ENCODE measurements around the gene GRIK1. TPM values are rescaled to one million over a fixed set of nuclear protein-coding genes. Genes with fewer than 3 reads are reported as not detected.

Gene GRIK1
- total RNA-seq (2014; rRNA removed; shearing (Covaris generic); ENCODE audit: low replicate concordance): 0.14 TPM in 1 of 2 replicates, not detected in the other

DNA sequence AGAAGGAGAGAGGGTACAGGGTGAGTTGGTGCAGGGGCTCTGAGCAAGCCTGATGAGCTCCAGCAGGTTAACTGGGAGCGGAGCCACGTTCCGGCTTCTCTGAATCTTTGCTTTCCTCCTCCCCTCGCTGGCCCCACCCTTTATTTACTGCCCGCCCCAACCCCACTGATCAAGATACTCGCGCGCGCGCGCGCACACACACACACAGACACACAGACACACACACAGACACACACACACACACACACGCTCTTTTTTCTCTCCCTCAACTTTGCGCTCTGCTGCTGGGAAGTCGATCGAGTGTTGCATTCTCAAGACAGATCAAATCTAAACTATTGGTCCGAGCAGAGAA lies at the start of gene GRIK1:
TSS of gene GRIK1 (minus strand) at position 73 of the 352 bp plus-strand sequence.
- Histone ChIP-seq H3K27me3 (ENCODE audit: low read length) (no peaks in the 10 kb centered on the region), H3K9me2 (replicated peaks; ENCODE audit: insufficient read depth, low read length) (no peaks in the 10 kb centered on the region), H3K79me2 (ENCODE audit: low read length) (no peaks in the 10 kb centered on the region), H4K20me1 (ENCODE audit: insufficient read depth, low read depth, low read length) (no peaks in the 10 kb centered on the region), H3K4me1 (ENCODE audit: low read length) (no peaks in the 10 kb centered on the region), H3K36me3 (ENCODE audit: insufficient read depth, low read length) (no peaks in the 10 kb centered on the region), H3K9me3 (ENCODE audit: low read length) (no peaks in the 10 kb centered on the region), H3K27ac (ENCODE audit: low read length) (no peak within 1 kb of the TSS), H3K4me3 (ENCODE audit: low read length) (no peak within 1 kb of the TSS), H2AFZ (ENCODE audit: low read length) (no peak within 1 kb of the TSS), H3K9ac (ENCODE audit: low read length) (no peak within 1 kb of the TSS), H3K4me2 (ENCODE audit: low read depth, low read length, poor library complexity, severe bottlenecking) (no peak within 1 kb of the TSS)
- no peak for DNase-seq

DNA sequence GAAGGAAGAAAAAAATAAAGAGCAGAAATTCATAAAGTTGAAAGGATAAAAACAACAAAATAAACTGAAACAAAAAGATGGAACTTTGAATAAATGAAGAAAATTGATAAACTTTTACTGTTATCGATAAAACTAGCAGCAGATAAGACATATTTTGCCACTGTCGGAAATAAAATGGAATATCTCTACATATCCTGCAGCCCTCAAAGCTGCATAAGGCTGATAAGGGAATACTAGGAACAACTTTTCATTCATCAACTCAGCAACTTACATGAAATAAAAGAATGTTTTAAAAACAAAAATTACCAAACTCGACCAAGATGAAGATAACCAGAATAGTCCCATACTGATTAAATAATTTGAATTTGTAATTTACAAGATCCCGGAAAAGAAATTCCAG lies 48.0 kb upstream of the GRIK1 start:
- Histone ChIP-seq H3K9ac (ENCODE audit: low read length) (no peak overlapping the region), H3K9me2 (replicated peaks; ENCODE audit: insufficient read depth, low read length) (no peaks in the 10 kb centered on the region), H3K27ac (ENCODE audit: low read length) (no peak overlapping the region), H3K4me2 (ENCODE audit: low read depth, low read length, poor library complexity, severe bottlenecking) (no peak overlapping the region), H3K36me3 (ENCODE audit: insufficient read depth, low read length) (no peaks in the 10 kb centered on the region), H3K9me3 (ENCODE audit: low read length) (no peaks in the 10 kb centered on the region), H3K4me3 (ENCODE audit: low read length) (no peak overlapping the region), H3K27me3 (ENCODE audit: low read length) (no peaks in the 10 kb centered on the region), H2AFZ (ENCODE audit: low read length) (no peak overlapping the region), H3K79me2 (ENCODE audit: low read length) (no peaks in the 10 kb centered on the region), H3K4me1 (ENCODE audit: low read length) (no peaks in the 10 kb centered on the region), H4K20me1 (ENCODE audit: insufficient read depth, low read depth, low read length) (no peaks in the 10 kb centered on the region)
- DNase-seq: no peak

DNA sequence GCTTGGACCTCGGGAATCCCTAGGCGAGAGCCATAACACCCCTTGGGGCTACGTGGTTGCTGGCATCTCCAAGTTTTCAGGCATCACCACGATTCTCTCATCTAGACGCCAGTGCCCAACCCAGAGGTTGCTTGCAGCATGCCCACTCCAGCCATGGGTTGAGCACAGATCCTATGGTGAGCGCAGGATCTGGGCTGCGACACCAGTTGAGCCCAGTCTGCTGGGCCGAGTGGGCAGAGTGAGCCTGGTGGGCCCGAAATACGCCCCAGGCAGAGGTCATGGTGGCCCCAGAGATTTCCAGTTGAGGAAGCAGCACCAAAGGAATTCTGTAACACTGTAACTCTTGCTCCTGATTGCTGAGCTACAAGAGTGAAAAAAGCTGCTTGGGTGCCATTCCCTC lies 46.1 kb upstream of the GRIK1 start:
- H3K4me3 ChIP-seq (ENCODE audit: low read length): no peak overlapping the region
- H3K4me1 ChIP-seq (ENCODE audit: low read length): no peaks in the 10 kb centered on the region
- no peak overlapping the region for H3K9ac ChIP-seq (ENCODE audit: low read length)
- H2AFZ ChIP-seq (ENCODE audit: low read length): no peak overlapping the region
- H3K4me2 ChIP-seq (ENCODE audit: low read depth, low read length, poor library complexity, severe bottlenecking): no peak overlapping the region
- no peak overlapping the region for H3K27ac ChIP-seq (ENCODE audit: low read length)
- H3K9me3 ChIP-seq (ENCODE audit: low read length): no peaks in the 10 kb centered on the region
- H3K79me2 ChIP-seq (ENCODE audit: low read length): no peaks in the 10 kb centered on the region
- DNase-seq: no peak
- H3K27me3 ChIP-seq (ENCODE audit: low read length): no peaks in the 10 kb centered on the region
- no peaks in the 10 kb centered on the region for H3K9me2 ChIP-seq (replicated peaks; ENCODE audit: insufficient read depth, low read length)
- no peaks in the 10 kb centered on the region for H3K36me3 ChIP-seq (ENCODE audit: insufficient read depth, low read length)
- H4K20me1 ChIP-seq (ENCODE audit: insufficient read depth, low read depth, low read length): no peaks in the 10 kb centered on the region

- H3K36me3 ChIP-seq (ENCODE audit: insufficient read depth, low read length): no peaks in the 10 kb centered on the region
- no peaks in the 10 kb centered on the region for H3K79me2 ChIP-seq (ENCODE audit: low read length)
- H3K4me2 ChIP-seq (ENCODE audit: low read depth, low read length, poor library complexity, severe bottlenecking): no peak overlapping the region
- H3K27ac ChIP-seq (ENCODE audit: low read length): no peak overlapping the region
- H3K9me2 ChIP-seq (replicated peaks; ENCODE audit: insufficient read depth, low read length): no peaks in the 10 kb centered on the region
- no peaks in the 10 kb centered on the region for H3K4me1 ChIP-seq (ENCODE audit: low read length)
- no peaks in the 10 kb centered on the region for H3K27me3 ChIP-seq (ENCODE audit: low read length)
- no peak overlapping the region for H3K9ac ChIP-seq (ENCODE audit: low read length)
- no peak overlapping the region for H2AFZ ChIP-seq (ENCODE audit: low read length)
- H3K4me3 ChIP-seq (ENCODE audit: low read length): no peak overlapping the region
- DNase-seq: no peak
- H4K20me1 ChIP-seq (ENCODE audit: insufficient read depth, low read depth, low read length): no peaks in the 10 kb centered on the region
- H3K9me3 ChIP-seq (ENCODE audit: low read length): no peaks in the 10 kb centered on the region
Observed at GRCh38 chr21:29979043-29979442, 39.2 kb upstream of the GRIK1 start.

- no peak overlapping the region for H3K9ac ChIP-seq (ENCODE audit: low read length)
- H3K4me3 ChIP-seq (ENCODE audit: low read length): no peak overlapping the region
- H4K20me1 ChIP-seq (ENCODE audit: insufficient read depth, low read depth, low read length): no peaks in the 10 kb centered on the region
- no peak overlapping the region for H2AFZ ChIP-seq (ENCODE audit: low read length)
- DNase-seq: no peak
- H3K9me2 ChIP-seq (replicated peaks; ENCODE audit: insufficient read depth, low read length): no peaks in the 10 kb centered on the region
- no peaks in the 10 kb centered on the region for H3K4me1 ChIP-seq (ENCODE audit: low read length)
- H3K36me3 ChIP-seq (ENCODE audit: insufficient read depth, low read length): no peaks in the 10 kb centered on the region
- no peak overlapping the region for H3K4me2 ChIP-seq (ENCODE audit: low read depth, low read length, poor library complexity, severe bottlenecking)
- H3K27ac ChIP-seq (ENCODE audit: low read length): no peak overlapping the region
- H3K27me3 ChIP-seq (ENCODE audit: low read length): no peaks in the 10 kb centered on the region
- no peaks in the 10 kb centered on the region for H3K79me2 ChIP-seq (ENCODE audit: low read length)
- H3K9me3 ChIP-seq (ENCODE audit: low read length): no peaks in the 10 kb centered on the region
Observed at GRCh38 chr21:29975776-29976175, 36.0 kb upstream of the GRIK1 start.

- H3K27me3 ChIP-seq (ENCODE audit: low read length): no peaks in the 10 kb centered on the region
- no peak overlapping the region for H3K4me3 ChIP-seq (ENCODE audit: low read length)
- H3K36me3 ChIP-seq (ENCODE audit: insufficient read depth, low read length): no peaks in the 10 kb centered on the region
- H3K9ac ChIP-seq (ENCODE audit: low read length): no peak overlapping the region
- H3K79me2 ChIP-seq (ENCODE audit: low read length): no peaks in the 10 kb centered on the region
- no peaks in the 10 kb centered on the region for H4K20me1 ChIP-seq (ENCODE audit: insufficient read depth, low read depth, low read length)
- no peak for DNase-seq
- no peaks in the 10 kb centered on the region for H3K4me1 ChIP-seq (ENCODE audit: low read length)
- H3K9me2 ChIP-seq (replicated peaks; ENCODE audit: insufficient read depth, low read length): no peaks in the 10 kb centered on the region
- no peaks in the 10 kb centered on the region for H3K9me3 ChIP-seq (ENCODE audit: low read length)
- H2AFZ ChIP-seq (ENCODE audit: low read length): no peak overlapping the region
- no peak overlapping the region for H3K27ac ChIP-seq (ENCODE audit: low read length)
- H3K4me2 ChIP-seq (ENCODE audit: low read depth, low read length, poor library complexity, severe bottlenecking): no peak overlapping the region
Observed at GRCh38 chr21:29973258-29973657, 33.5 kb upstream of the GRIK1 start.

- no peaks in the 10 kb centered on the region for H3K9me2 ChIP-seq (replicated peaks; ENCODE audit: insufficient read depth, low read length)
- no peak overlapping the region for H3K4me3 ChIP-seq (ENCODE audit: low read length)
- no peaks in the 10 kb centered on the region for H3K36me3 ChIP-seq (ENCODE audit: insufficient read depth, low read length)
- H3K27ac ChIP-seq (ENCODE audit: low read length): no peak overlapping the region
- H3K27me3 ChIP-seq (ENCODE audit: low read length): no peaks in the 10 kb centered on the region
- no peak overlapping the region for H3K4me2 ChIP-seq (ENCODE audit: low read depth, low read length, poor library complexity, severe bottlenecking)
- no peaks in the 10 kb centered on the region for H3K4me1 ChIP-seq (ENCODE audit: low read length)
- no peaks in the 10 kb centered on the region for H3K79me2 ChIP-seq (ENCODE audit: low read length)
- H3K9me3 ChIP-seq (ENCODE audit: low read length): no peaks in the 10 kb centered on the region
- H4K20me1 ChIP-seq (ENCODE audit: insufficient read depth, low read depth, low read length): no peaks in the 10 kb centered on the region
- DNase-seq: no peak
- H3K9ac ChIP-seq (ENCODE audit: low read length): no peak overlapping the region
- no peak overlapping the region for H2AFZ ChIP-seq (ENCODE audit: low read length)
Observed at GRCh38 chr21:29961291-29962027, 21.7 kb upstream of the GRIK1 start.

- Histone ChIP-seq H3K9me2 (replicated peaks; ENCODE audit: insufficient read depth, low read length) (no peaks in the 10 kb centered on the region), H3K27ac (ENCODE audit: low read length) (no peak overlapping the region), H3K4me1 (ENCODE audit: low read length) (no peaks in the 10 kb centered on the region), H3K4me2 (ENCODE audit: low read depth, low read length, poor library complexity, severe bottlenecking) (no peak overlapping the region), H3K79me2 (ENCODE audit: low read length) (no peaks in the 10 kb centered on the region), H3K4me3 (ENCODE audit: low read length) (no peak overlapping the region), H3K9ac (ENCODE audit: low read length) (no peak overlapping the region), H3K36me3 (ENCODE audit: insufficient read depth, low read length) (no peaks in the 10 kb centered on the region), H2AFZ (ENCODE audit: low read length) (no peak overlapping the region), H3K27me3 (ENCODE audit: low read length) (no peaks in the 10 kb centered on the region), H4K20me1 (ENCODE audit: insufficient read depth, low read depth, low read length) (no peaks in the 10 kb centered on the region), H3K9me3 (ENCODE audit: low read length) (no peaks in the 10 kb centered on the region)
- no peak for DNase-seq
Observed at GRCh38 chr21:29958551-29958950, 18.8 kb upstream of the GRIK1 start.

Measured in Karpas-422 (cell line).